PC-3 (cell line): ENCODE measurements around the gene MMP15. TPM values are rescaled to one million over a fixed set of nuclear protein-coding genes. Genes with fewer than 3 reads are reported as not detected.
"Not testable (repeated sequence)": the region's sequence is repeated elsewhere in the genome, so short reads cannot be mapped to it uniquely, and the experiment has no call there.

Source experiments
- ATAC-seq: fragments of 200-7000 bp; cut with Tn5 transposase; 2 replicates; pipeline ENCODE4 v1.9.1; 2020; ENCODE audit warnings: mild to moderate bottlenecking, moderate library complexity
- BruUV-seq: library from RNA; stranded (reverse); fragments of 400-500 nt; replicated peaks from 2 replicates; lab custom pipeline; 2021; lab: Mats Ljungman, UMichigan
- CTCF ChIA-PET: fragments of 300-600 bp; sonication (Branson Sonifier 250); formaldehyde crosslinking; loops from one replicate; lab custom pipeline; 2022; ENCODE audit warnings: antibody characterized with exemption; lab: Charles Lee
- POLR2A ChIA-PET: fragments of 300-600 bp; sonication (Branson Sonifier 250); formaldehyde crosslinking; loops from one replicate; lab custom pipeline; 2022; ENCODE audit warnings: antibody characterized with exemption; ENCODE audit not compliant: unreplicated experiment; lab: Charles Lee
- DNase-seq: peaks from one replicate; pipeline ENCODE4 v3.0.0-alpha.2; 2015
- H2AFZ ChIP-seq: fragments of 300-600 bp; sonication (generic); 2 replicates; pipeline ENCODE4 v1.6.0; 2016; ENCODE audit warnings: antibody characterized with exemption, low read length
- H3F3A ChIP-seq: fragments of 300-600 bp; sonication (generic); one replicate; pipeline ENCODE4 v1.6.0; 2017; ENCODE audit warnings: antibody characterized with exemption, low read length, control low read depth, mild to moderate bottlenecking; ENCODE audit not compliant: unreplicated experiment
- H3K27ac ChIP-seq: fragments of 300-600 bp; sonication (generic); 2 replicates; pipeline ENCODE4 v1.5.1; 2016; ENCODE audit warnings: mild to moderate bottlenecking, low read length
- H3K27me3 ChIP-seq: fragments of 300-600 bp; sonication (generic); 2 replicates; pipeline ENCODE4 v1.6.1; 2016; ENCODE audit warnings: low read length, mixed read lengths
- H3K36me3 ChIP-seq: fragments of 300-600 bp; sonication (generic); 2 replicates; pipeline ENCODE4 v1.6.1; 2016; ENCODE audit warnings: low read depth, mixed run types, low read length, mixed read lengths
- H3K4me1 ChIP-seq: fragments of 300-600 bp; sonication (generic); 2 replicates; pipeline ENCODE4 v1.5.1; 2016; ENCODE audit warnings: low read length; ENCODE audit not compliant: insufficient read depth
- H3K4me2 ChIP-seq: fragments of 300-600 bp; sonication (generic); 2 replicates; pipeline ENCODE4 v1.6.0; 2016; ENCODE audit warnings: low read length
- H3K4me3 ChIP-seq: fragments of 300-600 bp; sonication (generic); 2 replicates; pipeline ENCODE4 v1.5.1; 2016; ENCODE audit warnings: mild to moderate bottlenecking, low read length, mixed read lengths
- H3K79me2 ChIP-seq: fragments of 300-600 bp; sonication (generic); 2 replicates; pipeline ENCODE4 v1.6.1; 2017; ENCODE audit warnings: low read length, mixed read lengths
- H3K9ac ChIP-seq: fragments of 300-600 bp; sonication (generic); 2 replicates; pipeline ENCODE4 v1.6.0; 2016; ENCODE audit warnings: mild to moderate bottlenecking, low read length
- H3K9me2 ChIP-seq: fragments of 300-600 bp; sonication (generic); replicated peaks from 2 replicates; pipeline ENCODE4 v1.6.1; 2016; ENCODE audit warnings: mixed run types, low read length, mixed read lengths
- H3K9me3 ChIP-seq: fragments of 300-600 bp; sonication (generic); 2 replicates; pipeline ENCODE4 v1.6.1; 2016; ENCODE audit warnings: low read length, mixed read lengths
- H4K20me1 ChIP-seq: fragments of 300-600 bp; sonication (generic); 2 replicates; pipeline ENCODE4 v1.6.1; 2016; ENCODE audit warnings: low read length, mixed read lengths
- CTCF ChIP-seq: fragments of 300-600 bp; sonication (generic); conservative IDR thresholded peaks from 2 replicates; pipeline ENCODE4 v1.5.1; 2017; ENCODE audit warnings: antibody characterized with exemption, low read depth, mild to moderate bottlenecking, low read length
- EZH2 ChIP-seq: fragments of 300-600 bp; sonication (generic); IDR thresholded peaks from one replicate; pipeline ENCODE4 v1.6.1; 2017; ENCODE audit warnings: antibody characterized with exemption, mild to moderate bottlenecking, low read length; ENCODE audit not compliant: unreplicated experiment
- EZH2phosphoT487 ChIP-seq: fragments of 300-600 bp; sonication (generic); IDR thresholded peaks from 2 replicates; pipeline ENCODE4 v1.6.1; 2018; ENCODE audit warnings: mild to moderate bottlenecking, antibody characterized with exemption, low read length, borderline replicate concordance
- intact Hi-C: fragments of 100-400 bp; cut with micrococcal nuclease; formaldehyde crosslinking; loops from 2 replicates; pipeline ENCODE4 v1.9.0; 2023
- total RNA-seq: library from RNA; depleted of rRNA; stranded (reverse); fragments of >200 nt; gene quantifications from 2 replicates; pipeline ENCODE4 v1.2.3, GENCODE V29; 2014

Gene MMP15
- total RNA-seq, 1 experiment from 2014 or later: 6.3 TPM

GRCh38 chr16:58062821-58063220 is 37.3 kb downstream of the MMP15 start:
- POLR2A ChIA-PET: no interaction called here

GRCh38 chr16:58063377-58064076 is 38.0 kb downstream of the MMP15 start:
- H4K20me1 ChIP-seq: no peaks in the 10 kb centered on the region
- no peak overlapping the region for H3K4me3 ChIP-seq
- no peaks in the 10 kb centered on the region for H3K4me1 ChIP-seq
- H3K4me2 ChIP-seq: no peak overlapping the region
- BruUV-seq: no TSS peak
- ChIA-PET POLR2A (no interaction called here), CTCF (no interaction called here)
- no peaks in the 10 kb centered on the region for H3K9me3 ChIP-seq
- no peak overlapping the region for H3K9ac ChIP-seq
- H3K27ac ChIP-seq: no peak overlapping the region
- no peaks in the 10 kb centered on the region for H3K9me2 ChIP-seq
- ATAC-seq: no peak
- no peaks in the 10 kb centered on the region for H3K79me2 ChIP-seq
- TF ChIP-seq EZH2phosphoT487 (no peak), EZH2 (no peak), CTCF (no peak)
- H3K36me3 ChIP-seq: no peaks in the 10 kb centered on the region
- H3K27me3 ChIP-seq: no peaks in the 10 kb centered on the region
- H3F3A ChIP-seq: no peaks in the 10 kb centered on the region
- H2AFZ ChIP-seq: no peak overlapping the region
- no peak for DNase-seq
- intact Hi-C loops: no loop called here

More at GRCh38 chr16:58062821-58063220, 37.3 kb downstream of the MMP15 start:
- no peak for DNase-seq
- CTCF ChIA-PET: no interaction called here
- H3K4me1 ChIP-seq: no peaks in the 10 kb centered on the region
- no peaks in the 10 kb centered on the region for H3K27me3 ChIP-seq
- ATAC-seq: no peak
- H3K4me3 ChIP-seq: no peak overlapping the region
- no peaks in the 10 kb centered on the region for H3K9me3 ChIP-seq
- BruUV-seq: no TSS peak
- no peak overlapping the region for H3K9ac ChIP-seq
- H3K27ac ChIP-seq: no peak overlapping the region
- no peak overlapping the region for H3K4me2 ChIP-seq
- no peaks in the 10 kb centered on the region for H3K9me2 ChIP-seq
- no peaks in the 10 kb centered on the region for H3K36me3 ChIP-seq
- H4K20me1 ChIP-seq: no peaks in the 10 kb centered on the region
- H2AFZ ChIP-seq: no peak overlapping the region
- H3K79me2 ChIP-seq: no peaks in the 10 kb centered on the region
- TF ChIP-seq EZH2 (no peak), CTCF (no peak), EZH2phosphoT487 (no peak)
- no peaks in the 10 kb centered on the region for H3F3A ChIP-seq
- intact Hi-C loops: no loop called here

GRCh38 chr16:58070585-58070984 is 45.0 kb downstream of the MMP15 start:
- Histone ChIP-seq H4K20me1 (no peaks in the 10 kb centered on the region), H3K4me3 (no peak overlapping the region), H3K27me3 (no peaks in the 10 kb centered on the region), H2AFZ (no peak overlapping the region), H3K9me2 (no peaks in the 10 kb centered on the region), H3K36me3 (no peaks in the 10 kb centered on the region), H3F3A (no peaks in the 10 kb centered on the region), H3K79me2 (no peaks in the 10 kb centered on the region), H3K4me1 (no peaks in the 10 kb centered on the region), H3K9me3 (no peaks in the 10 kb centered on the region), H3K4me2 (no peak overlapping the region), H3K9ac (no peak overlapping the region), H3K27ac (no peak overlapping the region)
- ChIA-PET POLR2A (no interaction called here), CTCF (no interaction called here)
- no peak for DNase-seq
- ATAC-seq: no peak
- BruUV-seq: no TSS peak
- intact Hi-C loops: no loop called here
- TF ChIP-seq CTCF (no peak), EZH2phosphoT487 (no peak), EZH2 (no peak)

- H3K27ac ChIP-seq, H3K4me3 ChIP-seq, H2AFZ ChIP-seq, H3K36me3 ChIP-seq, H4K20me1 ChIP-seq, H3K27me3 ChIP-seq, H3K9me3 ChIP-seq, H3K4me1 ChIP-seq, DNase-seq, CTCF ChIA-PET, H3K9me2 ChIP-seq, H3K9ac ChIP-seq, H3K4me2 ChIP-seq, BruUV-seq, intact Hi-C loops, H3F3A ChIP-seq, ATAC-seq, H3K79me2 ChIP-seq: not testable (repeated sequence)
- POLR2A ChIA-PET: interaction anchor here (0.6 kb wide), 1 partner anchor 125 kb away, joined by 3 read pairs; no protein-coding TSS in a partner anchor
Observed at GRCh38 chr16:58072134-58072533, 46.6 kb downstream of the MMP15 start.
